Spleen (tissue), 11 donors: ENCODE data around the gene RPL29. TPM values are rescaled to one million over a fixed set of nuclear protein-coding genes. Genes with fewer than 3 reads are reported as not detected.

Experiments used
- DNase-seq: peaks from one replicate; pipeline ENCODE4 v3.0.0-alpha.2; 2020
- H3K27ac ChIP-seq, 8 donors: fragments of 200-600 bp; sonication (generic) in 7 of 8; 1 replicate in 4 of 8; 2 replicates in 4 of 8; pipeline versions ENCODE4 v1.5.0 to v1.8.0; 2016 to 2021; ENCODE audit warnings: inconsistent platforms in 4 of 8, mild to moderate bottlenecking in 4 of 8, moderate library complexity in 1 of 8
- H3K27me3 ChIP-seq, 7 donors: fragments of 200-600 bp; sonication (generic) in 6 of 7; replicated peaks in 1 of 7; 1 replicate in 4 of 7; 2 replicates in 3 of 7; pipeline versions ENCODE4 v1.5.0 to v1.8.0; 2016 to 2021; ENCODE audit warnings: inconsistent platforms in 3 of 7, mild to moderate bottlenecking in 1 of 7
- H3K36me3 ChIP-seq, 6 donors: fragments of 200-600 bp; sonication (generic) in 5 of 6; 1 replicate in 4 of 6; 2 replicates in 2 of 6; pipeline versions ENCODE4 v1.5.0 to v1.8.0; 2016 to 2021; ENCODE audit warnings: inconsistent platforms in 2 of 6
- H3K4me1 ChIP-seq, 6 donors: fragments of 200-600 bp; sonication (generic) in 5 of 6; 1 replicate in 3 of 6; 2 replicates in 3 of 6; pipeline versions ENCODE4 v1.5.0 to v1.8.0; 2016 to 2021; ENCODE audit warnings: inconsistent platforms in 3 of 6
- H3K4me3 ChIP-seq, 8 donors: fragments of 200-600 bp; sonication (generic) in 7 of 8; 1 replicate in 4 of 8; 2 replicates in 4 of 8; pipeline versions ENCODE4 v1.5.0 to v1.8.0; 2016 to 2021; ENCODE audit warnings: inconsistent platforms in 4 of 8, mild to moderate bottlenecking in 4 of 8, moderate library complexity in 2 of 8
- H3K9me3 ChIP-seq, 8 donors: fragments of 200-600 bp; sonication (generic) in 7 of 8; 1 replicate in 4 of 8; 2 replicates in 4 of 8; pipeline versions ENCODE4 v1.5.0 to v1.8.0; 2016 to 2021; ENCODE audit warnings: inconsistent platforms in 4 of 8
- POLR2A ChIP-seq, 3 donors: fragments of 450-650 bp; IDR thresholded peaks; one replicate each; pipeline ENCODE4 v1.5.1; 2017; ENCODE audit warnings: antibody characterized with exemption in 3 of 3, mild to moderate bottlenecking in 1 of 3
- POLR2AphosphoS5 ChIP-seq, 3 donors: sonication (generic); formaldehyde crosslinking; IDR thresholded peaks; one replicate each; pipeline ENCODE4 v1.5.1; 2017; ENCODE audit warnings: antibody characterized with exemption in 3 of 3
- WGBS, 5 donors: extraction: QIAGEN DNeasy Blood & Tissue Kit in 3 of 5; methylation state at CpG; one replicate each; pipeline versions ENCODE4 v1.1.5 to v1.1.7; 2013 to 2018; 5-methylcytosine and 5-hydroxymethylcytosine counted together
- intact Hi-C: fragments of 100-400 bp; cut with DNase I; formaldehyde crosslinking; loops from one replicate; pipeline ENCODE4 v1.15.0; 2023; ENCODE audit warnings: low total_unique reads
- polyA plus RNA-seq, 3 donors: library from polyadenylated mRNA; stranded (reverse); fragments of 200-250 nt; gene quantifications; one replicate each; pipeline ENCODE4 v1.2.1, GENCODE V29; 2013
- total RNA-seq, 7 donors: library from RNA; depleted of rRNA in 3 of 7; stranded (reverse); fragments of >200 nt in 3 of 7; fragmentation: NEBNext Ultra II Directional in 4 of 7; extraction: Animal tissue kit (Norgen Biotek cat#: 25700) in 4 of 7; gene quantifications; one replicate each; pipeline versions ENCODE4 v1.1.0 to v1.2.1, GENCODE V29; 2016 to 2021
- TF ChIP-seq, protein P1 (sequence below), 11 experiments: fragments of 200-600 bp in 7 of 11; fragments of 450-650 bp in 4 of 11; sonication (generic) in 4 of 11; IDR thresholded peaks in 8 of 11; conservative IDR thresholded peaks in 3 of 11; 1 replicate in 7 of 11; 2 replicates in 4 of 11; pipeline versions ENCODE4 v1.4.0 to v1.8.0; 2016 to 2021; ENCODE audit warnings: antibody characterized with exemption in 11 of 11, inconsistent platforms in 4 of 11, mild to moderate bottlenecking in 1 of 11
- donor health status: healthy with polysubstance abuse.
- donor health status: DM: no; HTN: no; CAD: no; lungs with moderate emphysema.
- donor health status: DM: no; HTN: no; CAD: no.
- donor health status: Bipolar disorder and iron deficiency.
- donor health status: healthy.
- donor health status: DM: no; HTN: no; CAD: no.
- donor health status: DM: yes; HTN: yes; CAD: no.

RPL29 gene
- total and polyA plus RNA-seq, 10 donors: 684 to 4,302 (median 1,095) TPM

GRCh38 chr3:52006820-52007133 lies 11.1 kb upstream of the RPL29 start:
- H3K4me1 ChIP-seq: peaks cover 15 to 39% (median 32%) of the 10 kb centered on the region in 6 donors
- H3K27ac ChIP-seq: peak overlapping the region in 1 of 8 donors; percentile 66
- no peaks in the 10 kb centered on the region for H3K36me3 ChIP-seq
- no peak for DNase-seq
- 73 to 90% (median 88%) methylated on average over 5 to 6 of the region's 6 CpGs for WGBS, 5 donors
- H3K4me3 ChIP-seq: no peak overlapping the region
- TF ChIP-seq POLR2AphosphoS5 (IDR thresholded peaks at IDR 0.05): no peak
- TF ChIP-seq POLR2A (IDR thresholded peaks at IDR 0.05): no peak
- TF ChIP-seq, protein P1, sequence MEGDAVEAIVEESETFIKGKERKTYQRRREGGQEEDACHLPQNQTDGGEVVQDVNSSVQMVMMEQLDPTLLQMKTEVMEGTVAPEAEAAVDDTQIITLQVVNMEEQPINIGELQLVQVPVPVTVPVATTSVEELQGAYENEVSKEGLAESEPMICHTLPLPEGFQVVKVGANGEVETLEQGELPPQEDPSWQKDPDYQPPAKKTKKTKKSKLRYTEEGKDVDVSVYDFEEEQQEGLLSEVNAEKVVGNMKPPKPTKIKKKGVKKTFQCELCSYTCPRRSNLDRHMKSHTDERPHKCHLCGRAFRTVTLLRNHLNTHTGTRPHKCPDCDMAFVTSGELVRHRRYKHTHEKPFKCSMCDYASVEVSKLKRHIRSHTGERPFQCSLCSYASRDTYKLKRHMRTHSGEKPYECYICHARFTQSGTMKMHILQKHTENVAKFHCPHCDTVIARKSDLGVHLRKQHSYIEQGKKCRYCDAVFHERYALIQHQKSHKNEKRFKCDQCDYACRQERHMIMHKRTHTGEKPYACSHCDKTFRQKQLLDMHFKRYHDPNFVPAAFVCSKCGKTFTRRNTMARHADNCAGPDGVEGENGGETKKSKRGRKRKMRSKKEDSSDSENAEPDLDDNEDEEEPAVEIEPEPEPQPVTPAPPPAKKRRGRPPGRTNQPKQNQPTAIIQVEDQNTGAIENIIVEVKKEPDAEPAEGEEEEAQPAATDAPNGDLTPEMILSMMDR (IDR thresholded peaks at IDR 0.05 in 8 of 11, conservative IDR thresholded peaks at IDR 0.05 in 3 of 11): no peak
- intact Hi-C loops: loop anchor here (10.0 kb wide), 1 partner anchor 48 kb away; the partner anchor contains the start of gene DUSP7
- H3K9me3 ChIP-seq: no peaks in the 10 kb centered on the region
- H3K27me3 ChIP-seq: no peaks in the 10 kb centered on the region

DNA sequence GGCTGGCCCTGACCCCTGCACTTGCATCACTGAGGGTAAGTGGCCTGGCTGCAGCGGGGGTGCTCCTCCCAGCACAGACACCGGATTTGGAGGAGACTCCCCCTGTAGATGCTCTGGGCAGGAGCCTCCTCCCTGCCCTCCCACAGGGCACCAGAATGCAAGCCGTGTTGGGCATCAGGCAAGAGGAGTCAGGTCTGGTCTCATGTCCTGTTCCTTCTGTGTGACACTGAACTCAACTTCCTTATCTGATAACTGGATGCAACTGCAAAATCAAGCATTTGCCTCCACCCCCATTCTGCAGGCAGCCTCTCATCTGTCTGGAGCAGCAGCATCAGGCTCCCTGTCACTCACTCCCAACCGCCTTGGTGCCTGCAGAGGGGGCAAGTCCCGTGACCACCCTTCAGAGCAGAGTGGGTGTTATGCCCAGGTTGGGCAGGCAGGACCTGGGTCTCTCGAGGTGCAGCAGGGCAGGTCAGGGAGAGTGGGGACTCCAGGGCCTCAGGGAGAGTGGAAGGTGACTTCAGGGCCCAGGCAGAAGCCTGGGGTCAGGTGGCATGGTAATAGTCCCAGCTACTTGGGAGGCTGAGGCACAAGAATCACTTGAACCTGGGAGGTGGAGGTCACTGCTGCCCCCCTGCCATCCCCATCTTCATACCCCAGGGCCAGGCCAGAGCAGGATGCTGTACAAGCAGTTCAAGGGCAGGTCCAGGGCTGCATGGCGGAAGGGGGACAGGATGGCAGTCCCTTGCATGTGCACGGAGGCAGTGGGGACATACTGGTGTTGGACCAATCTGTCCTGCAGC lies 10.5 kb upstream of the RPL29 start:
- Histone ChIP-seq H3K36me3 (no peaks in the 10 kb centered on the region), H3K4me3 (no peak overlapping the region), H3K9me3 (no peaks in the 10 kb centered on the region), H3K27me3 (no peaks in the 10 kb centered on the region), H3K27ac (peak overlapping the region in 6 of 8 donors; percentile 13 to 66 (median 51)), H3K4me1 (peaks cover 15 to 45% (median 37%) of the 10 kb centered on the region in 6 donors)
- TF ChIP-seq POLR2AphosphoS5 (IDR thresholded peaks at IDR 0.05): peak in 2 of 3 donors; percentile 43 to 44
- TF ChIP-seq, protein P1 (IDR thresholded peaks at IDR 0.05 in 8 of 11, conservative IDR thresholded peaks at IDR 0.05 in 3 of 11): no peak
- WGBS, 5 donors: 18 to 53% (median 50%) methylated on average over 2 to 8 of the region's 8 CpGs
- intact Hi-C loops: loop anchor here (10.0 kb wide), 1 partner anchor 49 kb away; the partner anchor contains the start of gene DUSP7
- DNase-seq: no peak

DNA sequence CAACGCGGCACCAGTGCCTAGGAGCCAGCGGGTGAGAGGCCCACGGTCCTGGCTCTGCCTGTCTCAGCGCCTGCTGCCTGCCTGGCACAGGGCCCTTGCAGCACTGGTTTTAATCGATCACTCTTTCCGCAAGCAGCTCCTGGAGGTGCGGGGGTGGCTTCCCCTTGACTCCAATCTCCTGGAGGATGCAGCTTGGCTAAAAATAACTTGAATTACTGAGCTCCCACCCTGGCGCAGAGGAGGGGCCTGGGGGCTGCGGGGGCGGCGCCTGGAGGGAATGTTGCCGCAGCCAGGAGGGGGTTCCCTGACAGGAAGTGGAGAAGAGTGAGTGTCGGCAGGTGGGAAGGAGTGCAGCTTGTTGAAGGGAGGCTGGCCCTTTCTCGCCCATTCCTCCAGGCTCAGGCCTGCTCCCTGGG lies 9.9 kb upstream of the RPL29 start:
- intact Hi-C loops: loop anchor here (10.0 kb wide), 1 partner anchor 49 kb away; the partner anchor contains the start of gene DUSP7
- H3K4me3 ChIP-seq: no peak overlapping the region
- 20 to 37% (median 30%) methylated on average over 14 to 15 of the region's 15 CpGs for WGBS, 5 donors

More for the DNA sequence above, 9.9 kb upstream of the RPL29 start:
- H3K27me3 ChIP-seq: no peaks in the 10 kb centered on the region
- TF ChIP-seq POLR2A (IDR thresholded peaks at IDR 0.05) (no peak), POLR2AphosphoS5 (IDR thresholded peaks at IDR 0.05) (peak in 2 of 3 donors; percentile 55 to 56)
- TF ChIP-seq, protein P1 (IDR thresholded peaks at IDR 0.05 in 8 of 11, conservative IDR thresholded peaks at IDR 0.05 in 3 of 11): no peak
- no peaks in the 10 kb centered on the region for H3K9me3 ChIP-seq
- H3K4me1 ChIP-seq: peaks cover 15 to 46% (median 39%) of the 10 kb centered on the region in 6 donors
- DNase-seq: no peak
- H3K27ac ChIP-seq: peak overlapping the region in 7 of 8 donors; percentile 13 to 66 (median 51)
- H3K36me3 ChIP-seq: no peaks in the 10 kb centered on the region
